ENCODE measurements around the gene TXNIP. TPM values are rescaled to one million over a fixed set of nuclear protein-coding genes. Genes with fewer than 3 reads are reported as not detected.
A peak's percentile ranks its signal among the peaks of the same experiment; 100 is the strongest.

Gene TXNIP
- total and polyA plus RNA-seq, 3 donors from 2014 or later, result 268 to 328 (median 274) TPM

- intact Hi-C loops (cut with DNase I; ENCODE audit: low total_unique reads), result no loop called here
- no peak overlapping the region for H3K27ac ChIP-seq
- peak overlapping the region; percentile 1 to 26 for H3K4me3 ChIP-seq
- no peaks in the 10 kb centered on the region for H3K36me3 ChIP-seq (ENCODE audit: low read depth, missing control alignments)
- no peaks in the 10 kb centered on the region for H3K9me3 ChIP-seq
- H3K27me3 ChIP-seq, result no peaks in the 10 kb centered on the region
- DNase-seq, result no peak
- no peaks in the 10 kb centered on the region for H3K4me1 ChIP-seq
- no peak for TF ChIP-seq POLR2A (IDR thresholded peaks at IDR 0.05)
- no peak for TF ChIP-seq CTCF (IDR thresholded peaks at IDR 0.05)
- WGBS, 2 donors, result 15 to 18% methylated on average over 23 to 43 of the region's 43 CpGs
These were observed 23.1 kb upstream of the TXNIP start for GRCh38 chr1:146019231-146020057.

GRCh38 chr1:146016891-146017290 is 20.5 kb upstream of the TXNIP start:
- H3K27me3 ChIP-seq, result no peaks in the 10 kb centered on the region
- H3K9me3 ChIP-seq, result no peaks in the 10 kb centered on the region
- intact Hi-C loops (cut with DNase I; ENCODE audit: low total_unique reads), result no loop called here
- DNase-seq, result no peak
- 57 to 71% methylated on average over 1 of the region's 1 CpG for WGBS, 2 donors
- TF ChIP-seq CTCF (IDR thresholded peaks at IDR 0.05) (no peak), POLR2A (IDR thresholded peaks at IDR 0.05) (no peak)
- no peaks in the 10 kb centered on the region for H3K4me1 ChIP-seq
- no peak overlapping the region for H3K4me3 ChIP-seq
- H3K36me3 ChIP-seq (ENCODE audit: low read depth, missing control alignments), result no peaks in the 10 kb centered on the region
- H3K27ac ChIP-seq, result no peak overlapping the region

DNA sequence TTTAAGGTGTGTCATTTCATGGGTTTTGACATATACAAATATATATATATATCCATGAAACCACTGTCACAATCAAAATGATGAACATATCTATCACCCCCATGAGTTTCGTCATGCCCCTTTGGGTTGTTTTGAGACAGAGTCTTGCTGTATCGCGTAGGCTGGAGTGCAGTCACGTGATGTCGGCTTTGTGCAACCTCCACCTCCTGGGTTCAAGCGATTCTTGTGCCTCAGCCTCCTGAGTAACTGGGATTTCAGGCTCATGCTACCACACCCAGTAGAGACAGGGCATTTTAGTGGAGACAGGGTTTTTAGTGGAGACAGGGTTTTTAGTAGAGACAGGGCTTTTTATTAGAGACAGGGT is 17.2 kb upstream of the TXNIP start:
- Histone ChIP-seq H3K27ac (no peak overlapping the region), H3K9me3 (no peaks in the 10 kb centered on the region), H3K4me3 (no peak overlapping the region), H3K36me3 (ENCODE audit: low read depth, missing control alignments) (no peaks in the 10 kb centered on the region), H3K4me1 (no peaks in the 10 kb centered on the region), H3K27me3 (no peaks in the 10 kb centered on the region)
- TF ChIP-seq POLR2A (IDR thresholded peaks at IDR 0.05) (no peak), CTCF (IDR thresholded peaks at IDR 0.05) (no peak)
- 85 to 88% methylated on average over 6 of the region's 6 CpGs for WGBS, 2 donors
- intact Hi-C loops (cut with DNase I; ENCODE audit: low total_unique reads), result no loop called here
- no peak for DNase-seq

- Histone ChIP-seq H3K36me3 (ENCODE audit: low read depth, missing control alignments) (no peaks in the 10 kb centered on the region), H3K27me3 (no peaks in the 10 kb centered on the region), H3K4me1 (no peaks in the 10 kb centered on the region), H3K9me3 (no peaks in the 10 kb centered on the region), H3K27ac (no peak overlapping the region), H3K4me3 (no peak overlapping the region)
- intact Hi-C loops (cut with DNase I; ENCODE audit: low total_unique reads), result no loop called here
- 15 to 40% methylated on average over 4 of the region's 4 CpGs for WGBS, 2 donors
- DNase-seq, result no peak
- TF ChIP-seq POLR2A (IDR thresholded peaks at IDR 0.05) (no peak), CTCF (IDR thresholded peaks at IDR 0.05) (peak; percentile 43 to 52 (median 49))
These were observed 16.6 kb upstream of the TXNIP start for GRCh38 chr1:146012703-146013558.
